GM10266 (cell line): ENCODE results near the gene MTCH2.

Experiments
- DNase-seq: peaks from one replicate; pipeline ENCODE4 v3.0.0; 2012; ENCODE audit errors: extremely low spot score
- TF ChIP-seq, protein P1 (sequence below): IDR thresholded peaks from 2 replicates; pipeline ENCODE4 v1.5.1; 2012; ENCODE audit warnings: mild to moderate bottlenecking, low read depth; ENCODE audit not compliant: control insufficient read depth, insufficient read depth; ENCODE audit errors: missing control alignments

Gene MTCH2

DNA sequence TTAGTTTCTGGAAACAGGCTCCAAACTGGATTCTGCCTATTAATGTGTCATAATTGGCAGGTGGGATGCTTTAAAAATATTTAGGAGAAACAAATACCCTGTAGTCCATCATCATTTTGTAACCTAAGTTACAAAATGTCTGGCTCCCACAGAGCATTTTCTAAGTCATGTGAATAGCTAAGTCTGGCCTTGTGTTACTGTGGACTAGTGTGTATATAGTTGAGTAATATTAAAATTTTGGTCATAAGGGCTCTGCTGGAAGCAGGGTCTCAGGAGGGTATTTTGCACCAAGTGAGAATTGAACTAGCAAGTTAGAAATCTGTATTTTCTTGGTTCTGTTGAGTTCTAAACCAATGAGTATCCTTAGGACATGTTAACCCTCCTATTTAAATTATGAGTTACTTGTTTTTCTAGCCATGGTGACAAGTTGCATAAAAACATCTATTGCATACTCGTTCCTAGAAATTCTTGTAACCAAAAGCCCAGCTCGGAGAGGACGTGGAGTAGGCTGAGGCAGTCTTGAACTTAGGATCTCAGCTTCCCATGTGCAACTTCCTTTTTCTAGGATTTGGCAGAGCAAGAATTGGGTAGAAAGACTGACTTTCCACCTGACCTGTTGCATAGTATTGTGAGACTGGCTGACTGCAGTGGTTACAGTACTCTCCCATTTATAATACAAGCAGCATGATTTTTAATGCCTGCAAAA lies 71.6 kb downstream of the MTCH2 start:
- DNase-seq = peak; percentile 2
- TF ChIP-seq, protein P1, sequence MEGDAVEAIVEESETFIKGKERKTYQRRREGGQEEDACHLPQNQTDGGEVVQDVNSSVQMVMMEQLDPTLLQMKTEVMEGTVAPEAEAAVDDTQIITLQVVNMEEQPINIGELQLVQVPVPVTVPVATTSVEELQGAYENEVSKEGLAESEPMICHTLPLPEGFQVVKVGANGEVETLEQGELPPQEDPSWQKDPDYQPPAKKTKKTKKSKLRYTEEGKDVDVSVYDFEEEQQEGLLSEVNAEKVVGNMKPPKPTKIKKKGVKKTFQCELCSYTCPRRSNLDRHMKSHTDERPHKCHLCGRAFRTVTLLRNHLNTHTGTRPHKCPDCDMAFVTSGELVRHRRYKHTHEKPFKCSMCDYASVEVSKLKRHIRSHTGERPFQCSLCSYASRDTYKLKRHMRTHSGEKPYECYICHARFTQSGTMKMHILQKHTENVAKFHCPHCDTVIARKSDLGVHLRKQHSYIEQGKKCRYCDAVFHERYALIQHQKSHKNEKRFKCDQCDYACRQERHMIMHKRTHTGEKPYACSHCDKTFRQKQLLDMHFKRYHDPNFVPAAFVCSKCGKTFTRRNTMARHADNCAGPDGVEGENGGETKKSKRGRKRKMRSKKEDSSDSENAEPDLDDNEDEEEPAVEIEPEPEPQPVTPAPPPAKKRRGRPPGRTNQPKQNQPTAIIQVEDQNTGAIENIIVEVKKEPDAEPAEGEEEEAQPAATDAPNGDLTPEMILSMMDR = no peak

DNA sequence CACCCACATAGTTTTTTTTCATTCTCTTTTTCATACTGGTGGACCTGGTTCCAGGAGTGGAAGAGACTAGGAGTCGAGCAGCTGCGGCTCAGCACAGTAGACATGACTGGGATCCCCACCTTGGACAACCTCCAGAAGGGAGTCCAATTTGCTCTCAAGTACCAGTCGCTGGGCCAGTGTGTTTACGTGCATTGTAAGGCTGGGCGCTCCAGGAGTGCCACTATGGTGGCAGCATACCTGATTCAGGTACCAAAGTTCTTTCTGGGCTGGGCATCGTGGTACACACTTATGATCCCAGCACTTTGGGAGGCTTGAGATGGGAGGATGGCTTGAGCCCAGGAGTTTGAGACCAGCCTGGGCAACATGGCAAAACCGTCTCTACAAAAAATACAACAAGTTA lies 72.7 kb downstream of the MTCH2 start:
- TF ChIP-seq, protein P1 = no peak
- DNase-seq = no peak
